Liver (tissue), 9 donors: ENCODE measurements around the gene TMEM161B. TPM values are rescaled to one million over a fixed set of nuclear protein-coding genes. Genes with fewer than 3 reads are reported as not detected.

Experiments
- DNase-seq: peaks from one replicate; pipeline ENCODE4 v3.0.0-alpha.2; 2017; ENCODE audit warnings: low spot score
- H3K27ac ChIP-seq, 2 donors: one replicate each; pipeline ENCODE4 v1.7.0; 2013; ENCODE audit warnings: inconsistent platforms in 2 of 2, low read length in 2 of 2, control low read depth in 1 of 2, low read depth in 1 of 2, mild to moderate bottlenecking in 1 of 2
- H3K27me3 ChIP-seq, 4 donors: one replicate each; pipeline versions ENCODE4 v1.6.1 to v1.7.0; 2013; ENCODE audit warnings: low read length in 3 of 4, inconsistent platforms in 1 of 4, mild to moderate bottlenecking in 1 of 4, moderate library complexity in 1 of 4; ENCODE audit not compliant: control insufficient read depth in 4 of 4, insufficient read depth in 4 of 4
- H3K36me3 ChIP-seq, 4 donors: one replicate each; pipeline versions ENCODE4 v1.6.1 to v1.7.0; 2013; ENCODE audit warnings: low read length in 3 of 4, mild to moderate bottlenecking in 3 of 4, low read depth in 1 of 4, moderate library complexity in 1 of 4; ENCODE audit not compliant: control insufficient read depth in 4 of 4, insufficient read depth in 3 of 4
- H3K4me1 ChIP-seq, 4 donors: one replicate each; pipeline versions ENCODE4 v1.6.1 to v1.7.0; 2013; ENCODE audit warnings: low read length in 3 of 4, mild to moderate bottlenecking in 3 of 4, moderate library complexity in 1 of 4; ENCODE audit not compliant: control insufficient read depth in 4 of 4, insufficient read depth in 4 of 4
- H3K4me3 ChIP-seq, 3 donors: one replicate each; pipeline versions ENCODE4 v1.6.1 to v1.7.0; 2013; ENCODE audit warnings: low read length in 3 of 3, control low read depth in 1 of 3, low read depth in 1 of 3, mild to moderate bottlenecking in 1 of 3
- H3K9ac ChIP-seq, 2 donors: one replicate each; pipeline ENCODE4 v1.7.0; 2013; ENCODE audit warnings: low read length in 2 of 2, mild to moderate bottlenecking in 2 of 2, moderate library complexity in 2 of 2, control low read depth in 1 of 2, low read depth in 1 of 2
- H3K9me3 ChIP-seq, 4 donors: one replicate each; pipeline versions ENCODE4 v1.6.1 to v1.7.0; 2013; ENCODE audit warnings: low read length in 3 of 4; ENCODE audit not compliant: control insufficient read depth in 4 of 4
- ATF3 ChIP-seq: IDR thresholded peaks from 2 replicates; pipeline ENCODE4 v1.6.1; 2016; ENCODE audit warnings: antibody characterized with exemption
- CTCF ChIP-seq: fragments of 150-350 bp; IDR thresholded peaks from 2 replicates; pipeline ENCODE4 v1.5.1; 2017; ENCODE audit warnings: improper control_type of control experiment, low read depth, low read length; ENCODE audit not compliant: missing input control
- EGR1 ChIP-seq, 2 donors: IDR thresholded peaks; 2 replicates each; pipeline ENCODE4 v1.6.1; 2016 to 2018; ENCODE audit warnings: antibody characterized with exemption in 2 of 2, low read depth in 2 of 2
- FOXA1 ChIP-seq: IDR thresholded peaks from 2 replicates; pipeline ENCODE4 v1.6.1; 2016; ENCODE audit warnings: antibody characterized with exemption
- FOXA2 ChIP-seq: IDR thresholded peaks from 2 replicates; pipeline ENCODE4 v1.6.1; 2016; ENCODE audit warnings: antibody characterized with exemption
- GABPA ChIP-seq, 2 donors: IDR thresholded peaks in 1 of 2; conservative IDR thresholded peaks in 1 of 2; 2 replicates each; pipeline ENCODE4 v1.6.1; 2016; ENCODE audit warnings: antibody characterized with exemption in 2 of 2, mild to moderate bottlenecking in 1 of 2, moderate library complexity in 1 of 2
- HNF4A ChIP-seq, 2 donors: conservative IDR thresholded peaks; 2 replicates each; pipeline ENCODE4 v1.6.1; 2016; ENCODE audit warnings: antibody characterized with exemption in 2 of 2, mild to moderate bottlenecking in 2 of 2
- HNF4G ChIP-seq: IDR thresholded peaks from 2 replicates; pipeline ENCODE4 v1.6.1; 2016; ENCODE audit warnings: antibody characterized with exemption
- JUND ChIP-seq, 2 donors: IDR thresholded peaks; 2 replicates each; pipeline ENCODE4 v1.6.1; 2016; ENCODE audit warnings: antibody characterized with exemption in 2 of 2
- NR2F2 ChIP-seq: IDR thresholded peaks from 2 replicates; pipeline ENCODE4 v1.6.1; 2016; ENCODE audit warnings: antibody characterized with exemption
- RAD21 ChIP-seq, 2 donors: IDR thresholded peaks; 2 replicates each; pipeline ENCODE4 v1.6.1; 2016; ENCODE audit warnings: antibody characterized with exemption in 2 of 2, mild to moderate bottlenecking in 2 of 2
- RXRA ChIP-seq, 2 donors: IDR thresholded peaks; 2 replicates each; pipeline ENCODE4 v1.6.1; 2017 to 2018; ENCODE audit warnings: antibody characterized with exemption in 2 of 2, mild to moderate bottlenecking in 1 of 2
- SP1 ChIP-seq: IDR thresholded peaks from 2 replicates; pipeline ENCODE4 v1.6.1; 2018; ENCODE audit warnings: antibody characterized with exemption, mild to moderate bottlenecking
- TAF1 ChIP-seq: conservative IDR thresholded peaks from 2 replicates; pipeline ENCODE4 v1.6.1; 2016; ENCODE audit warnings: antibody characterized with exemption, mild to moderate bottlenecking
- YY1 ChIP-seq: IDR thresholded peaks from 2 replicates; pipeline ENCODE4 v1.6.1; 2016; ENCODE audit warnings: antibody characterized with exemption, mild to moderate bottlenecking
- ZBTB33 ChIP-seq: IDR thresholded peaks from 2 replicates; pipeline ENCODE4 v1.6.1; 2016; ENCODE audit warnings: antibody characterized with exemption
- WGBS: extraction: QIAGEN DNeasy Blood & Tissue Kit; methylation state at CpG from one replicate; pipeline ENCODE4 v1.1.7; 2013; 5-methylcytosine and 5-hydroxymethylcytosine counted together
- polyA plus RNA-seq, 2 donors: library from polyadenylated mRNA; stranded (reverse) in 1 of 2; unstranded in 1 of 2; fragments of 200-250 nt in 1 of 2; fragments of >200 nt in 1 of 2; fragmentation: Nextera tagmentation in 1 of 2; extraction: Ambion mirVana in 1 of 2; gene quantifications; one replicate each; pipeline versions ENCODE4 v1.2.1 to v1.2.3, GENCODE V29; 2013 to 2015
- total RNA-seq, 2 donors: library from RNA; depleted of rRNA; stranded (reverse); fragments of >200 nt; gene quantifications; one replicate each; pipeline ENCODE4 v1.2.3, GENCODE V29; 2014
- TF ChIP-seq, protein P1 (sequence below): IDR thresholded peaks from 2 replicates; pipeline ENCODE4 v1.6.1; 2016; ENCODE audit warnings: antibody characterized with exemption
- TF ChIP-seq, protein P2 (sequence below): IDR thresholded peaks from 2 replicates; pipeline ENCODE4 v1.6.1; 2016; ENCODE audit warnings: antibody characterized with exemption, mild to moderate bottlenecking
- donor health status: healthy.
- donor health status: healthy.
- donor health status: healthy.
- donor health status: healthy.
- donor health status: healthy.

TMEM161B gene
- total and polyA plus RNA-seq, 4 donors, result 3.9 to 14.2 (median 8.6) TPM

- Histone ChIP-seq H3K4me1 (peaks cover 0 to 4% (median 1%) of the 10 kb centered on the region in 4 donors), H3K9ac (no peak overlapping the region), H3K27ac (no peak overlapping the region), H3K9me3 (no peaks in the 10 kb centered on the region), H3K4me3 (no peak overlapping the region), H3K27me3 (no peaks in the 10 kb centered on the region), H3K36me3 (no peaks in the 10 kb centered on the region)
- no peak for TF ChIP-seq ZBTB33
- TF ChIP-seq ATF3, result no peak
- no peak for TF ChIP-seq SP1
- no peak for TF ChIP-seq EGR1 (IDR thresholded peaks at IDR 0.05; ENCODE audit: low read depth in 2 of 2)
- no peak for TF ChIP-seq HNF4A (conservative IDR thresholded peaks at IDR 0.05)
- TF ChIP-seq, protein P1, sequence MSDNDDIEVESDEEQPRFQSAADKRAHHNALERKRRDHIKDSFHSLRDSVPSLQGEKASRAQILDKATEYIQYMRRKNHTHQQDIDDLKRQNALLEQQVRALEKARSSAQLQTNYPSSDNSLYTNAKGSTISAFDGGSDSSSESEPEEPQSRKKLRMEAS, result no peak
- TF ChIP-seq GABPA (IDR thresholded peaks at IDR 0.05 in 1 of 2, conservative IDR thresholded peaks at IDR 0.05 in 1 of 2), result no peak
- no peak for TF ChIP-seq TAF1
- TF ChIP-seq, protein P2, sequence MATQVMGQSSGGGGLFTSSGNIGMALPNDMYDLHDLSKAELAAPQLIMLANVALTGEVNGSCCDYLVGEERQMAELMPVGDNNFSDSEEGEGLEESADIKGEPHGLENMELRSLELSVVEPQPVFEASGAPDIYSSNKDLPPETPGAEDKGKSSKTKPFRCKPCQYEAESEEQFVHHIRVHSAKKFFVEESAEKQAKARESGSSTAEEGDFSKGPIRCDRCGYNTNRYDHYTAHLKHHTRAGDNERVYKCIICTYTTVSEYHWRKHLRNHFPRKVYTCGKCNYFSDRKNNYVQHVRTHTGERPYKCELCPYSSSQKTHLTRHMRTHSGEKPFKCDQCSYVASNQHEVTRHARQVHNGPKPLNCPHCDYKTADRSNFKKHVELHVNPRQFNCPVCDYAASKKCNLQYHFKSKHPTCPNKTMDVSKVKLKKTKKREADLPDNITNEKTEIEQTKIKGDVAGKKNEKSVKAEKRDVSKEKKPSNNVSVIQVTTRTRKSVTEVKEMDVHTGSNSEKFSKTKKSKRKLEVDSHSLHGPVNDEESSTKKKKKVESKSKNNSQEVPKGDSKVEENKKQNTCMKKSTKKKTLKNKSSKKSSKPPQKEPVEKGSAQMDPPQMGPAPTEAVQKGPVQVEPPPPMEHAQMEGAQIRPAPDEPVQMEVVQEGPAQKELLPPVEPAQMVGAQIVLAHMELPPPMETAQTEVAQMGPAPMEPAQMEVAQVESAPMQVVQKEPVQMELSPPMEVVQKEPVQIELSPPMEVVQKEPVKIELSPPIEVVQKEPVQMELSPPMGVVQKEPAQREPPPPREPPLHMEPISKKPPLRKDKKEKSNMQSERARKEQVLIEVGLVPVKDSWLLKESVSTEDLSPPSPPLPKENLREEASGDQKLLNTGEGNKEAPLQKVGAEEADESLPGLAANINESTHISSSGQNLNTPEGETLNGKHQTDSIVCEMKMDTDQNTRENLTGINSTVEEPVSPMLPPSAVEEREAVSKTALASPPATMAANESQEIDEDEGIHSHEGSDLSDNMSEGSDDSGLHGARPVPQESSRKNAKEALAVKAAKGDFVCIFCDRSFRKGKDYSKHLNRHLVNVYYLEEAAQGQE, result no peak
- no peak for TF ChIP-seq JUND (IDR thresholded peaks at IDR 0.05)
- no peak for TF ChIP-seq FOXA2
- TF ChIP-seq NR2F2, result no peak
- no peak for TF ChIP-seq RXRA (IDR thresholded peaks at IDR 0.05)
- no peak for TF ChIP-seq FOXA1
- no peak for TF ChIP-seq YY1
- no peak for TF ChIP-seq RAD21 (IDR thresholded peaks at IDR 0.05)
- TF ChIP-seq HNF4G, result no peak
- no peak for DNase-seq
- WGBS, result 93% methylated on average over 2 of the region's 2 CpGs
Measured at GRCh38 chr5:88258636-88259035, 10.0 kb downstream of the TMEM161B start.

GRCh38 chr5:88256872-88257271 is 11.8 kb downstream of the TMEM161B start:
- no peak for TF ChIP-seq SP1
- no peak for TF ChIP-seq HNF4A (conservative IDR thresholded peaks at IDR 0.05)
- no peak for TF ChIP-seq JUND (IDR thresholded peaks at IDR 0.05)
- TF ChIP-seq HNF4G, result no peak
- TF ChIP-seq TAF1, result no peak
- no peak for TF ChIP-seq FOXA1
- TF ChIP-seq YY1, result no peak
- TF ChIP-seq CTCF, result no peak
- no peak for TF ChIP-seq EGR1 (IDR thresholded peaks at IDR 0.05; ENCODE audit: low read depth in 2 of 2)
- Histone ChIP-seq H3K27ac (no peak overlapping the region), H3K4me3 (no peak overlapping the region), H3K9me3 (no peaks in the 10 kb centered on the region), H3K9ac (no peak overlapping the region), H3K4me1 (peaks cover 0 to 4% (median 1%) of the 10 kb centered on the region in 4 donors), H3K36me3 (no peaks in the 10 kb centered on the region), H3K27me3 (no peaks in the 10 kb centered on the region)
- WGBS, result 76% methylated on average over 4 of the region's 4 CpGs
- DNase-seq, result no peak
